Endothelial cell of umbilical vein (primary cell): ENCODE data around the gene ELK3.

ENCODE experiments used
- EZH2 ChIP-seq: IDR thresholded peaks from 2 replicates; pipeline ENCODE4 v1.6.1; 2012; ENCODE audit warnings: borderline replicate concordance, low read depth, mild to moderate bottlenecking, moderate library complexity, low read length, inconsistent platforms; ENCODE audit not compliant: severe bottlenecking
- FOS ChIP-seq: IDR thresholded peaks from 2 replicates; pipeline ENCODE4 v1.6.1; 2011; ENCODE audit warnings: mild to moderate bottlenecking, low read length, moderate library complexity, borderline replicate concordance; ENCODE audit not compliant: insufficient read depth
- JUN ChIP-seq: IDR thresholded peaks from 2 replicates; pipeline ENCODE4 v1.6.1; 2011; ENCODE audit warnings: borderline replicate concordance, low read depth; ENCODE audit not compliant: insufficient read length, insufficient read depth
- MAX ChIP-seq: IDR thresholded peaks from 2 replicates; pipeline ENCODE4 v1.6.1; 2011; ENCODE audit not compliant: insufficient read depth, insufficient read length
- MYC ChIP-seq: IDR thresholded peaks from one replicate; pipeline ENCODE4 v1.6.1; 2011; ENCODE audit warnings: mild to moderate bottlenecking, low read depth, low read length
- POLR2A ChIP-seq: IDR thresholded peaks from 2 replicates; pipeline ENCODE4 v1.6.1; 2012; ENCODE audit warnings: low read depth, mild to moderate bottlenecking, control low read depth, low read length
- POLR2AphosphoS5 ChIP-seq: IDR thresholded peaks from 2 replicates; pipeline ENCODE4 v1.6.1; 2012; ENCODE audit warnings: low read depth, mild to moderate bottlenecking, control low read depth, low read length, moderate library complexity; ENCODE audit not compliant: insufficient read depth
- TF ChIP-seq, protein P1 (sequence below), 2 donors: IDR thresholded peaks; 1 replicate in 1 of 2; 2 replicates in 1 of 2; pipeline ENCODE4 v1.5.1; 2011; ENCODE audit warnings: low read length in 2 of 2, mild to moderate bottlenecking in 2 of 2, moderate library complexity in 2 of 2, control low read depth in 1 of 2, inconsistent platforms in 1 of 2, low read depth in 1 of 2; ENCODE audit not compliant: insufficient read depth in 1 of 2; ENCODE audit errors: extremely low read depth in 1 of 2

GRCh38 chr12:96224219-96224615, 30.0 kb downstream of the ELK3 start:
- TF ChIP-seq, protein P1, sequence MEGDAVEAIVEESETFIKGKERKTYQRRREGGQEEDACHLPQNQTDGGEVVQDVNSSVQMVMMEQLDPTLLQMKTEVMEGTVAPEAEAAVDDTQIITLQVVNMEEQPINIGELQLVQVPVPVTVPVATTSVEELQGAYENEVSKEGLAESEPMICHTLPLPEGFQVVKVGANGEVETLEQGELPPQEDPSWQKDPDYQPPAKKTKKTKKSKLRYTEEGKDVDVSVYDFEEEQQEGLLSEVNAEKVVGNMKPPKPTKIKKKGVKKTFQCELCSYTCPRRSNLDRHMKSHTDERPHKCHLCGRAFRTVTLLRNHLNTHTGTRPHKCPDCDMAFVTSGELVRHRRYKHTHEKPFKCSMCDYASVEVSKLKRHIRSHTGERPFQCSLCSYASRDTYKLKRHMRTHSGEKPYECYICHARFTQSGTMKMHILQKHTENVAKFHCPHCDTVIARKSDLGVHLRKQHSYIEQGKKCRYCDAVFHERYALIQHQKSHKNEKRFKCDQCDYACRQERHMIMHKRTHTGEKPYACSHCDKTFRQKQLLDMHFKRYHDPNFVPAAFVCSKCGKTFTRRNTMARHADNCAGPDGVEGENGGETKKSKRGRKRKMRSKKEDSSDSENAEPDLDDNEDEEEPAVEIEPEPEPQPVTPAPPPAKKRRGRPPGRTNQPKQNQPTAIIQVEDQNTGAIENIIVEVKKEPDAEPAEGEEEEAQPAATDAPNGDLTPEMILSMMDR (IDR thresholded peaks at IDR 0.05; ENCODE audit: extremely low read depth in 1 of 2, insufficient read depth in 1 of 2, low read depth in 1 of 2, low read length in 2 of 2), result no peak
- TF ChIP-seq MYC, result no peak
- TF ChIP-seq JUN, result no peak
- TF ChIP-seq EZH2, result no peak
- no peak for TF ChIP-seq POLR2A
- no peak for TF ChIP-seq POLR2AphosphoS5
- no peak for TF ChIP-seq FOS
- no peak for TF ChIP-seq MAX
